NCI-H1048 (cell line): ENCODE results near the gene DUOX1.
"Not testable (repeated sequence)": the region's sequence is repeated elsewhere in the genome, so short reads cannot be mapped to it uniquely, and the experiment has no call there.

Experiments used
- DNase-seq: peaks from one replicate; lab custom pipeline; 2025; lab: John Stamatoyannopoulos, UW

Gene DUOX1

DNA sequence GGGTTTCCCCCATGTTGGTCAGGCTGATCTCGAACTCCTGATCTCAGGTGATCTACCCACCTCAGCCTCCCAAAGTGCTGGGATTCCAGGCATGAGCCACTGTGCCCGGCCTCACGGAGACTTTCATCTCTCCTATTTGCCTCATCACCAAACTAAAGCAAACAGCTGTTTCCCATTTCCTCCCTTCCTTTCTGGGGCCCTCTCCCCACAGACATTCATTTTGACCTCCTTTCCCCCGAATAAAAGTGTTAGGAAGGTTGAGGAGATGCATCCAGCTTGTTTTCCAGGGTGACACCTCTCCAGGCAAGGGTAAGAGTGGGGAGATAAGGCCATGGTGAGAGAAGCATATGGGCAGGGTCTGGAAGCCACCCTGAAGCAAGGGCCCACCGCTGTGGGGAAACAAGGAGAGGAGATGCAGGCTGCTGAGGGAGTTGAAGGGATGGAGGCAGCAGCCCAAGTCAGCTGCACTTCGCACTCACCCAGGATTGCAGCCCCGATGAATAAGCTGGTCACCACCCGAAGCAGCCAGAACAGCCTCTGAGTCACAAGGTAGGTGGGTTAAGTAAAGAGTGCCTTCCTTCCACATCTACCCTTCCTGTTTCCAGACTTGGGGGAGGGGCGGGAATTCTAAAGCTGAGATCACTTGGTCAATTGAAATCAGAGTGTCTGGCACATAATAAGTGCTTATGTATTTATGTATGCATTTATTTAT lies 7.9 kb upstream of the DUOX1 start:
- no peak for DNase-seq

- no peak for DNase-seq
Observed at GRCh38 chr15:45122719-45123118, 7.1 kb upstream of the DUOX1 start.

- no peak for DNase-seq
Observed at GRCh38 chr15:45123397-45123796, 6.4 kb upstream of the DUOX1 start.

DNA sequence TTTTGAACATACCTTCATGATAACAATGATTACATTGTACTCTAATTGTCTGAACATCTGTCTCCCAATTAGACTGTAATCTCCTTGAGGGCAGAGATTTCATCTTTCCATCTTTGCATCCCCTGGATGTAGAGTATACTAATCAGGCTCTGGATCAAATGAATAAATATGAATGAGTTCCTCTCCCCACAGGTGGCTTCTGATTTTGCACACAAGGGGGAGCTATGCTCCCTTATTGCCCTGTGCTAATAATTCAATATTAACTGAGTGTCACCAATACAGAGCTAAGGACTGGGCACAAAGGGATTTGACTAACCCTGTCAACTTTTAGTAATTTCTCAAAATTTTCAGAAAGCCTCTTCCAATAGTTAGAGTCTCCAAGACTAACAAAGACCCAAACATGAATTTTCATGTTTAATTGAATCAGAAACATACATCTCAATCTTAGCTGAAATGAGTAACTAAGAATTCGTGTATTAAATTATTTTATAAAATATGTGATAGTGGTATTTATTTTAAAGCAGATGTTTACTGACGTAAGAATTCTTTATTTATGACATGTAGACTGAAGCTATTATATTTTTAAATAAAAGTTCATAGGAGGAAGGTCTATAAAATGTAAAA lies 3.1 kb upstream of the DUOX1 start:
- no peak for DNase-seq

DNA sequence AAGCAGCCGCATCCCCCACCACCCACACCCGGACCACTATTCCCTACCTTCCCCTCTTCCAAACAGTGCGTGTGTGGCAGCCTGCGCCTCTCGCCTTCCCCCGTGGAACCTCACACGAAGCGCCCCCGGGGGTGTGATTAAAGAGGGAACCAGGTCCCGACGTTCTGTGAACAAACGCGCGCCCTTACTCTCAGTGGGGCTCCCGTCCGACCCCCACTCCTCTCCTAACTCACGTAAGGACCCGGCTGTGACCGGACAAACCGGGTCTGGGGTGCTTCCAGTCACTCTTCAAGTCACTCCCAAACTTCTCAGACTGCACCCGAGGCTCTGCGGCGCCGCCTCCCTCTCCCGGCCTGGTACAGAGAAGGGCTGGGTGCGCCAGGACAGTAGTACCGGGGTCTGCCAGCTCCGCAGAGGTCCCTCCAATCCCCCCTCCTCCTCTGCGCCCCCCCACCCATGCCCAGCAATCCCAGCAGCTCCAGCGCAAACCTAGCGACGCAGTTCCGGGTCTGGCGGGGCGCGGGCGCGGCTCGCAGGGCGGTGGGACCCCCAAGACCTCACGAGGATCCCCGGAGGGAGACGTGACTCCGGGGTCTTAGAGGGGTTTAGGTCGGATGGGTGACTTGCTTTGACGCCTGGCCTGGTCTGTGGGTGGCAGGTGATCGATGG lies 689 bp upstream of the DUOX1 start:
- no peak for DNase-seq

DNA sequence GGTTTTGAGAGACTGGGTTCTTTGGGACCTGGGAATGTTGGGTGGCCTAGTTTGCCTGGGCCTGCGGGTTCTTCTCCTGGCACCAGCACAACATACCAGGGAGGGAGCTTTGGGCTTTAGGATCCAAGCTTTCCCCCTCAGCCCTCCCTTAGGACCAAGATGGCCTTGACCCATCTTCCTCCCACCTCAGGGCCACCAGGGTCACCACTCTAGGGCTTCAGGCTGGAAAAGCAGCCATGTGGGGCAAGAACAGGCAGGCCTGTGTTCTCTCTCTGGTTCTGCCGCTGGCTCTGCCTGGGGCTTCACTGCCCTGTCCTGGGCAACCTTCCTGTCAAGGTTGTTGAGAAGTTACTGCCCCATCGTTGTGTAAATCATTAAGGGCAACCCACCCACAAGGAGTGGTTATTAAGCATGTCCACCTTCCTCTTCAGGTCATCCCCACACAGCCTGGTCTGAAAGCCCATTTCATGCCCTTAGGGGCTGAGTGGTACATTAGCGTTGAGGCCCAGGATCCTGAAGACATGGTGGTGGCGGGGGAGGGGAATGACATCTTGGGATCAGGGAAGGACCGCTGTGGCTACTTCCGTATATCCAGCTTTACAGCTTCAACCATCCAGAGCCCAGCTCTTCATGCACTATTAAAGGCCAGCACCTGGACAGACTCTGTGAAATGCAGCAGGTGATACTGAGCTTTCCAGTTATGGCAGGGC lies 652 bp downstream of the DUOX1 start:
- no peak for DNase-seq

GRCh38 chr15:45131510-45131909 lies 1.7 kb downstream of the DUOX1 start:
- no peak for DNase-seq

GRCh38 chr15:45132844-45133560 lies 3.2 kb downstream of the DUOX1 start:
- DNase-seq = no peak

GRCh38 chr15:45133561-45133920 lies 3.7 kb downstream of the DUOX1 start:
- DNase-seq = no peak

GRCh38 chr15:45134046-45134445 lies 4.3 kb downstream of the DUOX1 start:
- DNase-seq = no peak

GRCh38 chr15:45134682-45135604 lies 5.1 kb downstream of the DUOX1 start:
- no peak for DNase-seq

- DNase-seq = not testable (repeated sequence)
Observed at GRCh38 chr15:45135705-45136377, 6.0 kb downstream of the DUOX1 start.

DNA sequence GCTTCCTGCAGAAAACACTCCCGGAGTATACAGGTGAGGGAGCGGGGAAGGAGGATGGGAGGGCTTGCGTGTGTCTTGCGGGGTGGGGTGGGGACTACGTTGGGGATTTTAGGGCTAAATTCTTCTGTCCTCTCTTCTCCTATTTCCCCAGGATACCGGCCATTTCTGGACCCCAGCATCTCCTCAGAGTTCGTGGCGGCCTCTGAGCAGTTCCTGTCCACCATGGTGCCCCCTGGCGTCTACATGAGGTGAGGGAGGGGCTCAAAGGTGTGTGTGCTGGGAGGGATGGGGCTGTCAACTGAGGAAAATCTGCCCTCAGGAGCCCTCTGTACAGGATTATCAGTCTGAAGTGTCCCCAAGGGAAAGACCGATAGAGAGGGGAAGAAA lies 6.6 kb downstream of the DUOX1 start:
- no peak for DNase-seq

DNA sequence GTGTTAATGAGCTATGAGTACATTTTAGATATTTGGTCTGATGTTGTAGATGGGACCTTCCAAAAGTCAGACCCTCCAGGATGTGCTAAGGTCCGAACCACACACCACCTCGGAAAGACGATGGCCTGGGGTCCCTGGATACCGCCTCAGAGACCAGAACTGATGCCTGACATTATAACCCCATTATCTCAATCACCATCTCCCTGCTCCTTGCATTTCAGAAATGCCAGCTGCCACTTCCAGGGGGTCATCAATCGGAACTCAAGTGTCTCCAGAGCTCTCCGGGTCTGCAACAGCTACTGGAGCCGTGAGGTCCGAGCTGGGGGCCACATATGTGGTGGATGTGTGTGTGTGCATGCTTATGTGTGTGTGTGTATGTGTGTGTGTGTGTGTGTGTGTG lies 7.9 kb downstream of the DUOX1 start:
- DNase-seq = no peak

GRCh38 chr15:45138814-45139765 lies 9.3 kb downstream of the DUOX1 start:
- DNase-seq = no peak

DNA sequence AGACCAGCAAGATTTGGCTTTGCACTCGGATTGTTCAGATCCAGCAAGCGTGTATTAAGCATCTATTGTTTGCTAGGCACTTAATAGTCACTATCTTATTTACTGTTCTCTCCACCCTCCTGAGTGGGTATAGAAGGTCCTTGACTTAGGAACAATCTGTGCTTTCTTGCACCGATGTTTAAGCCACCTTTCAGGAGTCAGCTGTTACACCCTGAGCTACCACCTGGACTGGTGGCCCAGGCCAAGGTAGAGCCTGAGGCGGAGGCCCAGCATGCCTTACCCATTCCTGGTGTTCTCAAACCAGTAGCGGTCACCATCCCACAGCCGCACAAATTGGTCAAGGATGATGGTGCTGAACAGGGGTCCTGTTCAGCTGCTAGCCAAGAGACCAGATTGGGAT lies 10.0 kb downstream of the DUOX1 start:
- DNase-seq = no peak

DNA sequence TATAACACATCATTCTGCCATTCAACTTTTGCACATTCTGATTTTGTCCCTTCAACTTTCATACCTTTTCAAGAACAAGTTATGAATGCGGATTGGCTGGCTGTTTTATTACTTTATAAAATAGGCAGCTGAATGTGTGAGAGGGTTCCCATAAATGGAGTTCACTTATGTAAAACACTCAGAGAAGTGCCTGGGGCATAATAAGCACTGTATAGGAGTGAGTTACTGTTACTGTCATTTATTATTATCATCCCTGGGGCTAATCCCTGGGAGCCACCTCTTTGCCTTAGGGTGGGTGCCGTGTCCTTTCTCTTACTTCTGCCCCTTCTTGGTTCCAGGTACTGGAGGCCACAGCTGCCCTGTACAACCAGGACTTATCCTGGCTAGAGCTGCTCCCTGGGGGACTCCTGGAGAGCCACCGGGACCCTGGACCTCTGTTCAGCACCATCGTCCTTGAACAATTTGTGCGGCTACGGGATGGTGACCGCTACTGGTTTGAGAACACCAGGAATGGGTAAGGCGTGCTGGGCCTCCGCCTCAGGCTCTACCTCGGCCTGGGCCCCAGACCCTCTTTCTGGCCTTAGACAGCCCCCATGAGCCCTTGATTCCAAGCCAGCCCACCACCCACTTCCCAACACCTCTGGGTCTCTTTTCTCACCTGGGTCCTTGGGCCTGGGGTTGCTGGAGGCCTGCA lies 10.9 kb downstream of the DUOX1 start:
- no peak for DNase-seq

GRCh38 chr15:45141386-45141785 lies 11.6 kb downstream of the DUOX1 start:
- DNase-seq = no peak

DNA sequence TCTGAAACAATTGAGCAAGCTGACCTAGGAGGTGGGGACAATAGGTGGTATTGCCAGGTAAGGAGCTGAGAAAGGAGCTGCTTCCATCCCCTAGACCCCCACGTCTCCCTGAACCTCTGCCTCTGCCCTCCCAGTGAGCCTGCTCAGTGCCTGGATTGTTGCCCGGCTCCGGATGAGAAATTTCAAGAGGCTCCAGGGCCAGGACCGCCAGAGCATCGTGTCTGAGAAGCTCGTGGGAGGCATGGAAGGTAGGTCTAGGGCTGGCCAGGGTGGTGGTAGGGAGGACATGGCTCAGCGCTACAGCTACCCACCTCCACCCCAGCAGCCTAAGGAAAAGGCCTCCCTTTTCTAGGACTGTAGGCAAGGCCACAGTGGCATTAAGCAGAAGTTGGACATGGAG lies 13.3 kb downstream of the DUOX1 start:
- DNase-seq = no peak
